Fibroblast of villous mesenchyme (primary cell): ENCODE data around the gene ARHGAP28. TPM values are rescaled to one million over a fixed set of nuclear protein-coding genes. Genes with fewer than 3 reads are reported as not detected.

Experiments
- DNase-seq: peaks from one replicate; pipeline ENCODE4 v3.0.0-alpha.2; 2010; ENCODE audit warnings: low read depth
- H3K4me3 ChIP-seq: 2 replicates; pipeline ENCODE4 v1.5.1; 2011; ENCODE audit warnings: low read depth, mild to moderate bottlenecking, low read length
- CTCF ChIP-seq: IDR thresholded peaks from 2 replicates; pipeline ENCODE4 v1.5.1; 2012; ENCODE audit warnings: low read depth, mild to moderate bottlenecking, low read length; ENCODE audit not compliant: insufficient read depth
- total RNA-seq: library from RNA; depleted of rRNA; stranded (reverse); fragments of >200 nt; gene quantifications from 2 replicates; pipeline ENCODE4 v1.2.3, GENCODE V29; 2012

Gene ARHGAP28
- total RNA-seq, 1 donor = 6.0 TPM

- no peak for DNase-seq
- TF ChIP-seq CTCF = no peak
- no peak overlapping the region for H3K4me3 ChIP-seq
Observed at GRCh38 chr18:6939972-6940371, 210.5 kb downstream of the ARHGAP28 start.

- no peak for TF ChIP-seq CTCF
- no peak overlapping the region for H3K4me3 ChIP-seq
- no peak for DNase-seq
Observed at GRCh38 chr18:6940451-6940850, 210.9 kb downstream of the ARHGAP28 start.

DNA sequence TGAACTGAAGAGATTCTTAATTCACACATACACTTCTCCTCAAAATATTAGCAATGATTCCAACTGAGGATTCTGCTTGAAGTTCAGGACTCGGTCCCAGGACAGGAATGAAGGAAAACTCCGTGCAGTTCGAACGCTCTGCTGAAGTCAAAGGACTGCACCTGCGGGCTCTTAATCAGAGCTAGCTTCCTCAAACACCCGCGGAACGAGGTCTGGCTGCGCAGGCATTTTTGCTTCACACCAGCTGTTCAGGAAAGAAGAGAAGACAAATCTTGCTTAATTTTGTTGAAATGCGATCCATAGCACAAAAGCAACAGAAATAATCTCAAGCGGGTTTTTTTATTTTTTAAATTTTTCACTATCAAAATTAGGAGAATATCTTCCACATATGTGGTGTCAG is 212.5 kb downstream of the ARHGAP28 start:
- H3K4me3 ChIP-seq = no peak overlapping the region
- DNase-seq = no peak
- TF ChIP-seq CTCF = no peak

- DNase-seq = no peak
- no peak for TF ChIP-seq CTCF
- H3K4me3 ChIP-seq = no peak overlapping the region
Observed at GRCh38 chr18:6942742-6943141, 213.2 kb downstream of the ARHGAP28 start.

DNA sequence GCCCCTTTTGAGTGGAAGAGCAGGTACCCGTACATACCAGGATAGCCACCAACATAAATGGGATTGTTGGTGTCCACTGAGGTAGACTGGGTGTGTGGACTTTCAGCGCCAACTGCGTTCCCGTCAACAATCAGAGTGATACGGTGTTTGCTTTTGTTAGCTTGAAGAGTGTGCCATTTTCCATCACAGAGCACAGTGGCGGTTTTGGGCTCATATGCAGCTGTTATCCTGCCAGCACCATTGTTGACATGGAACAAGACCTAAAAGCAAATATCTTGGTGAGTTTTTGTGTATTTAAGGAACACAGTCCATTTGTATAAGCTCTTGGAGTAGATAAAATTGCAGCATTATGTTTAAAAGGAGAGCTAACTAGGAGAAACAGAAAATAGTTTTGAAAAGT is 213.6 kb downstream of the ARHGAP28 start:
- no peak for DNase-seq
- H3K4me3 ChIP-seq = no peak overlapping the region
- no peak for TF ChIP-seq CTCF

- DNase-seq = no peak
- H3K4me3 ChIP-seq = no peak overlapping the region
- no peak for TF ChIP-seq CTCF
Observed at GRCh38 chr18:6947338-6948030, 218.0 kb downstream of the ARHGAP28 start.

DNA sequence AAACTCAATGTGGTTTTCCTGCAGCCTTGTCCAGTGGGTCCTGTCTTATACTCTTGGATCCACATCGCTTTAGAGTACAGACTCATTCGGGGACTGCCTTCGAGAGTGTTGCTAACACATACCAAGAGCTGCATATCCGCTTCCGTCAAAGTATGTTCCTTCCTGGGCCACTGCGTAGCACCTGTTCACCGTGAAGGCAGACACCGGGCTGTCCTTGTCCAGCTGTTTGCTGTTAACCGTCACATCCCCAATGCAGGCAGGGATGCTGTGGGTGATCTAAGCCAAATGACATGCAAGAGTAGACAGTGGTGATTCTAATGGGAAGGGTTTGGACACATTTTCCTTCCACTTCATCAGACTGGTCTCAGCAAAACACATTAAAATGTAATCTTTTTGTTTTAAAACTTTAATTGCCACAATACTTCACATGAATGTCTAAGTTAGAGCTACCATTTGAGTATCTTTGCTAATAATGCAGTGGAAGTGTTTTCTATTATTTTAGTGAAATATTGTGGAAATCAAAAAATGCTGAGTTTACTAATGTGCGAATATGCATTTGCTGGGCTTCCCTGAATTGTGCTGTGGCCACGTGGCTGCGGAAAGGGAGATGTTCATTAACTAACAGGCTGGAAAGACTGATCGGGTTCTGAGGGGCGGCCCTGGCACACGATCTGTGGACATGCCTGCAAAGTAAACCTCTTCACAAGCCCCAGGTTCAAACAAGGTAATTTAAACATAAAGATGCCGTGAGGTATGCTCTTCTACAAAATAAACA is 219.0 kb downstream of the ARHGAP28 start:
- no peak for TF ChIP-seq CTCF
- no peak for DNase-seq
- no peak overlapping the region for H3K4me3 ChIP-seq
